ENCODE measurements around the gene CYP26B1. TPM values are rescaled to one million over a fixed set of nuclear protein-coding genes. Genes with fewer than 3 reads are reported as not detected.

CYP26B1 gene
- total RNA-seq, 2 experiments from 2014 or later: not detected

GRCh38 chr2:72103161-72103560 lies 44.5 kb downstream of the CYP26B1 start:
- Histone ChIP-seq H3K9me3 (ENCODE audit: low read length) (no peaks in the 10 kb centered on the region), H3K4me3 (ENCODE audit: low read depth, low read length, poor library complexity, severe bottlenecking) (no peak overlapping the region), H3K4me2 (ENCODE audit: low read length) (no peak overlapping the region), H3K9me2 (ENCODE audit: insufficient read depth, low read length) (no peaks in the 10 kb centered on the region), H4K20me1 (ENCODE audit: insufficient read depth, low read length) (no peaks in the 10 kb centered on the region), H3K79me2 (ENCODE audit: insufficient read depth, low read depth, low read length) (no peaks in the 10 kb centered on the region), H3K4me1 (ENCODE audit: insufficient read depth, low read length, poor library complexity, severe bottlenecking) (no peaks in the 10 kb centered on the region), H2AFZ (ENCODE audit: low read length) (no peak overlapping the region), H3K36me3 (ENCODE audit: insufficient read depth, low read length) (no peaks in the 10 kb centered on the region), H3K27ac (ENCODE audit: low read depth, low read length, poor library complexity, severe bottlenecking) (no peak overlapping the region)
- ChIA-PET CTCF (ENCODE audit: unreplicated experiment) (no interaction called here), POLR2A (no interaction called here)
- intact Hi-C loops (cut with micrococcal nuclease; ENCODE audit: unreplicated experiment): no loop called here
- DNase-seq (ENCODE audit: low spot score): no peak
- no TSS peak for BruUV-seq (replicated peaks)
- TF ChIP-seq EZH2phosphoT487 (IDR thresholded peaks at IDR 0.05; ENCODE audit: borderline replicate concordance, low read depth, low read length): no peak
- TF ChIP-seq, protein P1, sequence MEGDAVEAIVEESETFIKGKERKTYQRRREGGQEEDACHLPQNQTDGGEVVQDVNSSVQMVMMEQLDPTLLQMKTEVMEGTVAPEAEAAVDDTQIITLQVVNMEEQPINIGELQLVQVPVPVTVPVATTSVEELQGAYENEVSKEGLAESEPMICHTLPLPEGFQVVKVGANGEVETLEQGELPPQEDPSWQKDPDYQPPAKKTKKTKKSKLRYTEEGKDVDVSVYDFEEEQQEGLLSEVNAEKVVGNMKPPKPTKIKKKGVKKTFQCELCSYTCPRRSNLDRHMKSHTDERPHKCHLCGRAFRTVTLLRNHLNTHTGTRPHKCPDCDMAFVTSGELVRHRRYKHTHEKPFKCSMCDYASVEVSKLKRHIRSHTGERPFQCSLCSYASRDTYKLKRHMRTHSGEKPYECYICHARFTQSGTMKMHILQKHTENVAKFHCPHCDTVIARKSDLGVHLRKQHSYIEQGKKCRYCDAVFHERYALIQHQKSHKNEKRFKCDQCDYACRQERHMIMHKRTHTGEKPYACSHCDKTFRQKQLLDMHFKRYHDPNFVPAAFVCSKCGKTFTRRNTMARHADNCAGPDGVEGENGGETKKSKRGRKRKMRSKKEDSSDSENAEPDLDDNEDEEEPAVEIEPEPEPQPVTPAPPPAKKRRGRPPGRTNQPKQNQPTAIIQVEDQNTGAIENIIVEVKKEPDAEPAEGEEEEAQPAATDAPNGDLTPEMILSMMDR (conservative IDR thresholded peaks at IDR 0.05; ENCODE audit: low read length): no peak

DNA sequence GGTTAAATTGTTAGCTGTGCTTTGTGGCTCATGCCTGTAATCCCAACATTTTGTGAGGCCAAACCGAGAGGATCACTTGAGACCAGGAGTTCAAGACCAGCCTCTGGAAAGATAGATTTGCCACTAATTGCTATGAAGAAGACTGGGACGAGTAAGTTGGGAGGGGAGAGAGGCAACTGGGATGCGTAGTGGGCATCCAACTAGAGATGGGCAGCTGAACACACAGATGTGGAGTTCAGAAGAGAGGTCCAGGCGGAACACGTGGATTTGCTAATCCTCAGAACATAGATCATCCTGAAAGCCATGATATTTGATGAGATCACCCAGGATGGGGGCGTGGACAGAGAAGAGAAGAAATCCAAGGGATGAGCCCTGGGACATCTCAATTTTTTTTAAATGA lies 48.7 kb downstream of the CYP26B1 start:
- intact Hi-C loops (cut with micrococcal nuclease; ENCODE audit: unreplicated experiment): no loop called here
- Histone ChIP-seq H3K4me2 (ENCODE audit: low read length) (no peak overlapping the region), H3K79me2 (ENCODE audit: insufficient read depth, low read depth, low read length) (no peaks in the 10 kb centered on the region), H3K4me1 (ENCODE audit: insufficient read depth, low read length, poor library complexity, severe bottlenecking) (no peaks in the 10 kb centered on the region), H3K9me3 (ENCODE audit: low read length) (no peaks in the 10 kb centered on the region), H3K9me2 (ENCODE audit: insufficient read depth, low read length) (no peaks in the 10 kb centered on the region), H3K27ac (ENCODE audit: low read depth, low read length, poor library complexity, severe bottlenecking) (no peak overlapping the region), H4K20me1 (ENCODE audit: insufficient read depth, low read length) (no peaks in the 10 kb centered on the region), H2AFZ (ENCODE audit: low read length) (no peak overlapping the region), H3K36me3 (ENCODE audit: insufficient read depth, low read length) (no peaks in the 10 kb centered on the region), H3K4me3 (ENCODE audit: low read depth, low read length, poor library complexity, severe bottlenecking) (no peak overlapping the region)
- POLR2A ChIA-PET: no interaction called here
- TF ChIP-seq EZH2phosphoT487 (IDR thresholded peaks at IDR 0.05; ENCODE audit: borderline replicate concordance, low read depth, low read length): no peak
- TF ChIP-seq, protein P1 (conservative IDR thresholded peaks at IDR 0.05; ENCODE audit: low read length): no peak
- BruUV-seq (replicated peaks): no TSS peak
- CTCF ChIA-PET (ENCODE audit: unreplicated experiment): no interaction called here
- no peak for DNase-seq (ENCODE audit: low spot score)

- DNase-seq (ENCODE audit: low spot score): no peak
- CTCF ChIA-PET (ENCODE audit: unreplicated experiment): no interaction called here
- no peak overlapping the region for H3K27ac ChIP-seq (ENCODE audit: low read depth, low read length, poor library complexity, severe bottlenecking)
- H3K4me2 ChIP-seq (ENCODE audit: low read length): no peak overlapping the region
- POLR2A ChIA-PET: no interaction called here
- H2AFZ ChIP-seq (ENCODE audit: low read length): no peak overlapping the region
- H3K9me2 ChIP-seq (ENCODE audit: insufficient read depth, low read length): no peaks in the 10 kb centered on the region
- no peaks in the 10 kb centered on the region for H3K36me3 ChIP-seq (ENCODE audit: insufficient read depth, low read length)
- intact Hi-C loops (cut with micrococcal nuclease; ENCODE audit: unreplicated experiment): no loop called here
- no peak overlapping the region for H3K4me3 ChIP-seq (ENCODE audit: low read depth, low read length, poor library complexity, severe bottlenecking)
- no peaks in the 10 kb centered on the region for H3K79me2 ChIP-seq (ENCODE audit: insufficient read depth, low read depth, low read length)
- no peaks in the 10 kb centered on the region for H3K9me3 ChIP-seq (ENCODE audit: low read length)
- H3K4me1 ChIP-seq (ENCODE audit: insufficient read depth, low read length, poor library complexity, severe bottlenecking): no peaks in the 10 kb centered on the region
- no peaks in the 10 kb centered on the region for H4K20me1 ChIP-seq (ENCODE audit: insufficient read depth, low read length)
- TF ChIP-seq EZH2phosphoT487 (IDR thresholded peaks at IDR 0.05; ENCODE audit: borderline replicate concordance, low read depth, low read length): no peak
- TF ChIP-seq, protein P1 (conservative IDR thresholded peaks at IDR 0.05; ENCODE audit: low read length): no peak
- BruUV-seq (replicated peaks): no TSS peak
Measured at GRCh38 chr2:72097276-72097675, 50.4 kb downstream of the CYP26B1 start.

Data from OCI-LY7 (cell line).